Nephron (organoid): ENCODE data around the gene FNDC8.

Experiments
- H3K27ac Mint-ChIP-seq, 3 experiments: 2 replicates each; pipeline ENCODE4 v1.8.0; 2020; ENCODE audit warnings: mixed read lengths in 3 of 3, mild to moderate bottlenecking in 2 of 3, moderate library complexity in 1 of 3
- H3K27me3 Mint-ChIP-seq: 2 replicates; pipeline ENCODE4 v1.8.0; 2021; ENCODE audit warnings: low read depth, mild to moderate bottlenecking, moderate library complexity, mixed read lengths
- H3K36me3 Mint-ChIP-seq: 2 replicates; pipeline ENCODE4 v1.8.0; 2020; ENCODE audit warnings: low read depth, mixed read lengths
- H3K4me1 Mint-ChIP-seq: 2 replicates; pipeline ENCODE4 v1.8.0; 2020; ENCODE audit warnings: mixed read lengths
- H3K4me3 Mint-ChIP-seq, 3 experiments: 2 replicates each; pipeline ENCODE4 v1.8.0; 2020; ENCODE audit warnings: mild to moderate bottlenecking in 3 of 3, mixed read lengths in 3 of 3, moderate library complexity in 2 of 3
- H3K9me3 Mint-ChIP-seq: 2 replicates; pipeline ENCODE4 v1.8.0; 2020; ENCODE audit warnings: mixed read lengths
- TF ChIP-seq, protein P1 (sequence below), 3 experiments: fragments of 200-600 bp; sonication (generic); IDR thresholded peaks; one replicate each; pipeline ENCODE4 v1.5.0; 2021; ENCODE audit warnings: antibody characterized with exemption in 3 of 3; ENCODE audit not compliant: unreplicated experiment in 3 of 3

FNDC8 gene

DNA sequence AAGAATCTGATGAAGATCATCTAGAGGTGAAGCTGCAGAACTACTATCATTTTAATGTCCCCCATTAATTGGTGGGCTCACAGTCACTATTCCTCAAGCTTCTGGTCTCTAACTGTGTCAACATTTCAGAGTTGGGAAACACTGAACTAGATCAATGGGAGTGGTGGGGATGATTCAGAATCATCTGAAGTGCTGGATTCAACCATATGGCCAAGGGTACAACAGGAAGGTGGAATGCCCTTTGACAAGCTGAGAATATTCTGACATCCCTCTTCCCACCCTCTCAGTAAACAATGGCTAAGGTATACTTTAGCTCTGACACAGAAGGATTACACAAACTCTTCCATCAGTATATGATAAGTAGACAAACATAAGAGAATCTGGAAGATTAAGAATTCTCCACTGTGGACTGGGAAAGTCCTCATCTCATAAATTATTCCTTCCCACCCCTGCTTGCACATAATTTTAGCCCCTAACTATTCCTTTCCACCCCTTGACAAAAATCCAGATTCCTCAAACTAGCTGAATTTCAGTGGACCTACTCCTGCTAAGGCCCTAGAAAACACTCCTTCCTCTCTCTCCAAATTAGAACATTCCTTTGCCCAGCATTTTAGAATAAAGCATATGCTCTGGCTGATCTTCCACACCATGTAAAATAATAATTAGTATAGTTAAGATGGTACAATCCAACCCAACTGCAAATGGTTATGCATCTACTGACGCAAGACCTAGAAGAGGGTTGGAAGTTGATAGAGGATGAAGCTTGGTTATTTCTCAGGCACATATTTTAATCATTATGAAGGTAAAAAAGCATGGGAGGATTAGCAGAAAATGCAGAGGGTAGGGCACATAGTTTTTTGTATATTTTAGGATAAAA is 41.6 kb upstream of the FNDC8 start:
- no peaks in the 10 kb centered on the region for H3K27me3 Mint-ChIP-seq
- H3K4me1 Mint-ChIP-seq = peaks cover 15% of the 10 kb centered on the region
- H3K9me3 Mint-ChIP-seq = no peaks in the 10 kb centered on the region
- H3K36me3 Mint-ChIP-seq = no peaks in the 10 kb centered on the region
- TF ChIP-seq, protein P1, sequence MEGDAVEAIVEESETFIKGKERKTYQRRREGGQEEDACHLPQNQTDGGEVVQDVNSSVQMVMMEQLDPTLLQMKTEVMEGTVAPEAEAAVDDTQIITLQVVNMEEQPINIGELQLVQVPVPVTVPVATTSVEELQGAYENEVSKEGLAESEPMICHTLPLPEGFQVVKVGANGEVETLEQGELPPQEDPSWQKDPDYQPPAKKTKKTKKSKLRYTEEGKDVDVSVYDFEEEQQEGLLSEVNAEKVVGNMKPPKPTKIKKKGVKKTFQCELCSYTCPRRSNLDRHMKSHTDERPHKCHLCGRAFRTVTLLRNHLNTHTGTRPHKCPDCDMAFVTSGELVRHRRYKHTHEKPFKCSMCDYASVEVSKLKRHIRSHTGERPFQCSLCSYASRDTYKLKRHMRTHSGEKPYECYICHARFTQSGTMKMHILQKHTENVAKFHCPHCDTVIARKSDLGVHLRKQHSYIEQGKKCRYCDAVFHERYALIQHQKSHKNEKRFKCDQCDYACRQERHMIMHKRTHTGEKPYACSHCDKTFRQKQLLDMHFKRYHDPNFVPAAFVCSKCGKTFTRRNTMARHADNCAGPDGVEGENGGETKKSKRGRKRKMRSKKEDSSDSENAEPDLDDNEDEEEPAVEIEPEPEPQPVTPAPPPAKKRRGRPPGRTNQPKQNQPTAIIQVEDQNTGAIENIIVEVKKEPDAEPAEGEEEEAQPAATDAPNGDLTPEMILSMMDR (IDR thresholded peaks at IDR 0.05; ENCODE audit: unreplicated experiment in 3 of 3) = no peak
- H3K27ac Mint-ChIP-seq = no peak overlapping the region
- H3K4me3 Mint-ChIP-seq = no peak overlapping the region

DNA sequence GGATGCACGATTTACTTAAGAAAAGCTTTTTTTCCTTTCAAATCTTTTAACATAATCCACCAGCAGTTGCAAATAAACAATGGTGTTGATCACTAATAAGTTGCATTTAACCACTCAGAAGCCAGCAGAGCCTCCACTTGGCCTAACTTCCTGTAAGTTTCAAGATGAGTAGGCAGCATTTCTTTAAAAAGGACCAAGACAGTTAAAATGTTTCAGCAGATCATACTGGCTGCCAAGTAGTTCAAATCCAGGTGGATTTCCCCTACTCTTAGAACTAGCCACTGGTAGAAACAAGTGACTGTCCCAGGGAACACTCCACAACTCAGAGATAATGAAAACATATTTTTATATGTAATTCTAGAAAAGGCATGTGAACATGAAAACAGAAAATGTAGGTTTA is 40.9 kb upstream of the FNDC8 start:
- Mint-ChIP-seq H3K4me1 (peaks cover 12% of the 10 kb centered on the region), H3K27ac (no peak overlapping the region), H3K36me3 (no peaks in the 10 kb centered on the region), H3K27me3 (no peaks in the 10 kb centered on the region), H3K4me3 (no peak overlapping the region), H3K9me3 (no peaks in the 10 kb centered on the region)
- TF ChIP-seq, protein P1 (IDR thresholded peaks at IDR 0.05; ENCODE audit: unreplicated experiment in 3 of 3) = no peak

DNA sequence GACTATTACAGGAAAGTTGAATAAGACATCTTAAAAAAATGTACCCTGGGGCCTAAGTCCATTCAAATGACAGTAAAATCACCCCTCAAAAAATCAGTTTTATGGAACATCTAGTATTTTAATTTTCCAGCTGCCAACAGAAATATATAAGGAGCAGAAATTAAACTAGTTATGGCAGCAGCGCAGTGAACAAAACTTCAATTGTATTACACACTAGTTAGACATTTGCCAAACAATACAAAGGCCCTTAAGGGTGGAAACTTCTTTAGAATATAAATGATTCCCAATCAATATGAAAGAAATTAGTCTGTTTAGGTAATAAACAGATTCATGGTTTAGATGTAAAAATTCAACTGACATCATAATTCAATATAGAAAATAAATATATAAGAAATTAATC is 39.8 kb upstream of the FNDC8 start:
- Mint-ChIP-seq H3K9me3 (no peaks in the 10 kb centered on the region), H3K27ac (no peak overlapping the region), H3K4me3 (no peak overlapping the region), H3K36me3 (no peaks in the 10 kb centered on the region), H3K27me3 (no peaks in the 10 kb centered on the region), H3K4me1 (peaks cover 12% of the 10 kb centered on the region)
- TF ChIP-seq, protein P1 (IDR thresholded peaks at IDR 0.05; ENCODE audit: unreplicated experiment in 3 of 3) = no peak

DNA sequence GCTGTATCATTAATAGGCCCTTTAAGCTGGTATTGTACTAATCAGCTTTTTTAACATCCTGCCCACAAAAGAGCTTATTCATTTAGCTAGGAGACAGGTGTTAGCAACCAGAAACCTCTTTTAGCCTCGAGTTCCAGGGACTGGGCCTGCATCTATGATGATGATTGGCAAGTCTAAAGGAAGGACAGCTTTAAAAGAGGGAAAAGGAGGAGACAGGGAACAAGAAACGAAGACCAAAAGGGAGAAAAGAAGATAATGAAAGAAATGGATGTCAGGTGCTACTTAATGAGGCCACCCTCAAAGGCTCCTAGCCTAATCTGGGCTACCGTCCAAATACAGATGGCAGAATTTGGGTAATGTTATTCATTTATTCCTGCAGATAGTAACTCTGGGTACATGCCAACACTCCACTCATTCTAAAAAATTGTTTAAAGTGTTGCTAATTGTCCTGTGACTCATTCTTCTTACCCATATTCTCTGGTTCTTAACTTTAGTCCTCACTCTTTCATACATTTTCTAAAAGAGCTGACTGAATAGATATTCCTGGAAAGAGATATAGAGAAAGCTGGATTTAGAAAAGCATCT is 39.2 kb upstream of the FNDC8 start:
- Mint-ChIP-seq H3K4me3 (no peak overlapping the region), H3K9me3 (no peaks in the 10 kb centered on the region), H3K27me3 (peaks cover 5% of the 10 kb centered on the region), H3K4me1 (peaks cover 12% of the 10 kb centered on the region), H3K27ac (no peak overlapping the region), H3K36me3 (no peaks in the 10 kb centered on the region)
- TF ChIP-seq, protein P1 (IDR thresholded peaks at IDR 0.05; ENCODE audit: unreplicated experiment in 3 of 3) = no peak

DNA sequence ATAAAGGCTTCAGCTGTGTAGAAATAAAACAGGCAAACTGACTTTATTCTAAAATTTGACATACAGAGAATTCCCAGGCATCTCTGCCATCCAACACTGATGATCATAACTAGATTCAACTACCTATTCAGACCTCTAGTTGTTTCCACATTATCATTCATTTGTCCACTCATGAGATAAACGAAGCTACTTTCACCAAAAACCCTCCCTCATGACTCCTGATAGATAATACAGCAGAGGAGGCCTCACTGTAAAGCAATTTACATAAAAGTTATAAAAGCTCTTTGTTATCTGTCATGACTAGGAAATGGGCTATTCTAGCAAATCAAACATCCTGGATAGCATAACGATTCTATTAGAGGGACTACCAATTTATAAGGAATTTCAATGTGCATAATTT is 38.3 kb upstream of the FNDC8 start:
- peaks cover 5% of the 10 kb centered on the region for H3K27me3 Mint-ChIP-seq
- H3K9me3 Mint-ChIP-seq = no peaks in the 10 kb centered on the region
- H3K4me3 Mint-ChIP-seq = no peak overlapping the region
- no peaks in the 10 kb centered on the region for H3K36me3 Mint-ChIP-seq
- TF ChIP-seq, protein P1 (IDR thresholded peaks at IDR 0.05; ENCODE audit: unreplicated experiment in 3 of 3) = no peak
- H3K4me1 Mint-ChIP-seq = peaks cover 20% of the 10 kb centered on the region
- no peak overlapping the region for H3K27ac Mint-ChIP-seq
